Sigmoid colon (tissue), 4 donors: ENCODE measurements around the gene ABCB1.
"Not testable (repeated sequence)": the region's sequence is repeated elsewhere in the genome, so short reads cannot be mapped to it uniquely, and the experiment has no call there.

Experiments used
- POLR2AphosphoS5 ChIP-seq, 4 donors: sonication (generic); formaldehyde crosslinking; IDR thresholded peaks; one replicate each; pipeline ENCODE4 v1.6.1; 2017; ENCODE audit warnings: antibody characterized with exemption in 4 of 4
- TF ChIP-seq, protein P1 (sequence below), 4 experiments: fragments of 450-650 bp in 3 of 4; fragments of 200-600 bp in 1 of 4; IDR thresholded peaks; one replicate each; pipeline ENCODE4 v1.5.1; 2016 to 2019; ENCODE audit warnings: antibody characterized with exemption in 4 of 4, mild to moderate bottlenecking in 3 of 4, moderate library complexity in 2 of 4

GRCh38 chr7:87464830-87465533, 135.7 kb downstream of the ABCB1 start:
- TF ChIP-seq, protein P1, sequence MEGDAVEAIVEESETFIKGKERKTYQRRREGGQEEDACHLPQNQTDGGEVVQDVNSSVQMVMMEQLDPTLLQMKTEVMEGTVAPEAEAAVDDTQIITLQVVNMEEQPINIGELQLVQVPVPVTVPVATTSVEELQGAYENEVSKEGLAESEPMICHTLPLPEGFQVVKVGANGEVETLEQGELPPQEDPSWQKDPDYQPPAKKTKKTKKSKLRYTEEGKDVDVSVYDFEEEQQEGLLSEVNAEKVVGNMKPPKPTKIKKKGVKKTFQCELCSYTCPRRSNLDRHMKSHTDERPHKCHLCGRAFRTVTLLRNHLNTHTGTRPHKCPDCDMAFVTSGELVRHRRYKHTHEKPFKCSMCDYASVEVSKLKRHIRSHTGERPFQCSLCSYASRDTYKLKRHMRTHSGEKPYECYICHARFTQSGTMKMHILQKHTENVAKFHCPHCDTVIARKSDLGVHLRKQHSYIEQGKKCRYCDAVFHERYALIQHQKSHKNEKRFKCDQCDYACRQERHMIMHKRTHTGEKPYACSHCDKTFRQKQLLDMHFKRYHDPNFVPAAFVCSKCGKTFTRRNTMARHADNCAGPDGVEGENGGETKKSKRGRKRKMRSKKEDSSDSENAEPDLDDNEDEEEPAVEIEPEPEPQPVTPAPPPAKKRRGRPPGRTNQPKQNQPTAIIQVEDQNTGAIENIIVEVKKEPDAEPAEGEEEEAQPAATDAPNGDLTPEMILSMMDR (IDR thresholded peaks at IDR 0.05): not testable (repeated sequence)
- not testable (repeated sequence) for TF ChIP-seq POLR2AphosphoS5 (IDR thresholded peaks at IDR 0.05)
